ENCODE results near the gene LIN28B.

LIN28B gene

GRCh38 chr6:105034470-105034869 is 77.6 kb downstream of the LIN28B start:
- TF ChIP-seq CTCF (IDR thresholded peaks at IDR 0.05) = no peak

GRCh38 chr6:105035299-105035698 is 78.4 kb downstream of the LIN28B start:
- TF ChIP-seq CTCF (IDR thresholded peaks at IDR 0.05) = no peak

- TF ChIP-seq CTCF (IDR thresholded peaks at IDR 0.05) = no peak
Observed at GRCh38 chr6:105036351-105036750, 79.4 kb downstream of the LIN28B start.

GRCh38 chr6:105038259-105038658 is 81.4 kb downstream of the LIN28B start:
- no peak for TF ChIP-seq CTCF (IDR thresholded peaks at IDR 0.05)

GRCh38 chr6:105041880-105042279 is 85.0 kb downstream of the LIN28B start:
- TF ChIP-seq CTCF (IDR thresholded peaks at IDR 0.05) = no peak

GRCh38 chr6:105042648-105043047 is 85.7 kb downstream of the LIN28B start:
- no peak for TF ChIP-seq CTCF (IDR thresholded peaks at IDR 0.05)

- no peak for TF ChIP-seq CTCF (IDR thresholded peaks at IDR 0.05)
Observed at GRCh38 chr6:105043979-105044378, 87.1 kb downstream of the LIN28B start.

- TF ChIP-seq CTCF (IDR thresholded peaks at IDR 0.05) = no peak
Observed at GRCh38 chr6:105045526-105045925, 88.6 kb downstream of the LIN28B start.
